Measurements from ENCODE around the gene C11orf54. TPM values are rescaled to one million over a fixed set of nuclear protein-coding genes. Genes with fewer than 3 reads are reported as not detected.

Gene C11orf54
- total and polyA plus RNA-seq, 10 of the 15 experiments (the other 5 are each of a cell fraction or from before 2014, with no cell fraction given) = 15.1 to 32.3 (median 26.8) TPM

GRCh38 chr11:93718057-93718563, 23.4 kb upstream of the C11orf54 start (continued):
- TF ChIP-seq ZNF592 (IDR thresholded peaks at IDR 0.05) (no peak), IKZF2 (IDR thresholded peaks at IDR 0.05) (peak; percentile 97 to 98), MEF2B (IDR thresholded peaks at IDR 0.05; ENCODE audit: partially characterized antibody, poor library complexity, severe bottlenecking) (peak; percentile 45), SUPT20H (IDR thresholded peaks at IDR 0.05; ENCODE audit: borderline replicate concordance, control insufficient read depth, low read depth, low read length) (no peak), RELB (IDR thresholded peaks at IDR 0.05; ENCODE audit: low read depth) (peak; percentile 87), YBX1 (IDR thresholded peaks at IDR 0.05) (no peak), ATF7 (IDR thresholded peaks at IDR 0.05; ENCODE audit: low read depth) (peak; percentile 95), SRF (IDR thresholded peaks at IDR 0.05; ENCODE audit: low read depth in 2 of 2, low read length in 2 of 2) (peak in 1 of 2 experiments; percentile 69; a peak in 2 of 4 replicates), KDM1A (IDR thresholded peaks at IDR 0.05; ENCODE audit: borderline replicate concordance) (no peak), LARP7 (IDR thresholded peaks at IDR 0.05) (no peak), NFXL1 (IDR thresholded peaks at IDR 0.05; ENCODE audit: borderline replicate concordance) (no peak), HDAC2 (IDR thresholded peaks at IDR 0.05) (no peak), ZZZ3 (IDR thresholded peaks at IDR 0.05; ENCODE audit: control insufficient read depth, insufficient read length, low read depth) (no peak), MYC (IDR thresholded peaks at IDR 0.05; ENCODE audit: insufficient read depth, insufficient read length, insufficient replicate concordance, low read length, severe bottlenecking) (no peak), MTA3 (IDR thresholded peaks at IDR 0.05; ENCODE audit: borderline replicate concordance, low read length) (no peak), ZNF384 (IDR thresholded peaks at IDR 0.05; ENCODE audit: borderline replicate concordance, low read depth, low read length) (no peak), RB1 (IDR thresholded peaks at IDR 0.05; ENCODE audit: borderline replicate concordance) (no peak), ZNF622 (IDR thresholded peaks at IDR 0.05) (no peak), EP300 (IDR thresholded peaks at IDR 0.05; ENCODE audit: borderline replicate concordance in 1 of 2, control insufficient read depth in 1 of 2, low read depth in 2 of 2, low read length in 2 of 2) (peak; percentile 72 to 96; a peak in 3 of 4 replicates), MTA2 (IDR thresholded peaks at IDR 0.05; ENCODE audit: low read depth) (peak; percentile 92), KAT2A (conservative IDR thresholded peaks at IDR 0.05; ENCODE audit: control insufficient read depth, low read depth, low read length) (no peak), TBL1XR1 (IDR thresholded peaks at IDR 0.05; ENCODE audit: low read depth, low read length) (no peak)
- TF ChIP-seq, protein P1, sequence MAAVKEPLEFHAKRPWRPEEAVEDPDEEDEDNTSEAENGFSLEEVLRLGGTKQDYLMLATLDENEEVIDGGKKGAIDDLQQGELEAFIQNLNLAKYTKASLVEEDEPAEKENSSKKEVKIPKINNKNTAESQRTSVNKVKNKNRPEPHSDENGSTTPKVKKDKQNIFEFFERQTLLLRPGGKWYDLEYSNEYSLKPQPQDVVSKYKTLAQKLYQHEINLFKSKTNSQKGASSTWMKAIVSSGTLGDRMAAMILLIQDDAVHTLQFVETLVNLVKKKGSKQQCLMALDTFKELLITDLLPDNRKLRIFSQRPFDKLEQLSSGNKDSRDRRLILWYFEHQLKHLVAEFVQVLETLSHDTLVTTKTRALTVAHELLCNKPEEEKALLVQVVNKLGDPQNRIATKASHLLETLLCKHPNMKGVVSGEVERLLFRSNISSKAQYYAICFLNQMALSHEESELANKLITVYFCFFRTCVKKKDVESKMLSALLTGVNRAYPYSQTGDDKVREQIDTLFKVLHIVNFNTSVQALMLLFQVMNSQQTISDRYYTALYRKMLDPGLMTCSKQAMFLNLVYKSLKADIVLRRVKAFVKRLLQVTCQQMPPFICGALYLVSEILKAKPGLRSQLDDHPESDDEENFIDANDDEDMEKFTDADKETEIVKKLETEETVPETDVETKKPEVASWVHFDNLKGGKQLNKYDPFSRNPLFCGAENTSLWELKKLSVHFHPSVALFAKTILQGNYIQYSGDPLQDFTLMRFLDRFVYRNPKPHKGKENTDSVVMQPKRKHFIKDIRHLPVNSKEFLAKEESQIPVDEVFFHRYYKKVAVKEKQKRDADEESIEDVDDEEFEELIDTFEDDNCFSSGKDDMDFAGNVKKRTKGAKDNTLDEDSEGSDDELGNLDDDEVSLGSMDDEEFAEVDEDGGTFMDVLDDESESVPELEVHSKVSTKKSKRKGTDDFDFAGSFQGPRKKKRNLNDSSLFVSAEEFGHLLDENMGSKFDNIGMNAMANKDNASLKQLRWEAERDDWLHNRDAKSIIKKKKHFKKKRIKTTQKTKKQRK (IDR thresholded peaks at IDR 0.05; ENCODE audit: low read depth, low read length) = no peak
